Astrocyte of the spinal cord (primary cell): Measurements from ENCODE around the gene COL9A1.
"Not testable (repeated sequence)": the region's sequence is repeated elsewhere in the genome, so short reads cannot be mapped to it uniquely, and the experiment has no call there.

Source experiments
- DNase-seq: peaks from one replicate; pipeline ENCODE4 v3.0.0; 2011; ENCODE audit warnings: low read depth, low spot score
- H3K4me3 ChIP-seq: 2 replicates; pipeline ENCODE4 v1.5.1; 2011; ENCODE audit warnings: low read depth, mild to moderate bottlenecking, low read length, moderate library complexity
- CTCF ChIP-seq: IDR thresholded peaks from 2 replicates; pipeline ENCODE4 v1.5.1; 2012; ENCODE audit warnings: low read depth, mild to moderate bottlenecking, low read length, inconsistent platforms
- in situ Hi-C: cut with HindIII; loops from 2 replicates; pipeline ENCODE4 v1.10.0; 2017; ENCODE audit warnings: low sequenced_read_pairs

The COL9A1 gene

GRCh38 chr6:70310063-70310694 is 7.3 kb upstream of the COL9A1 start:
- in situ Hi-C loops, result no loop called here
- no peak overlapping the region for H3K4me3 ChIP-seq
- TF ChIP-seq CTCF, result peak; percentile 67
- peak; percentile 59 for DNase-seq

- in situ Hi-C loops, result no loop called here
- DNase-seq, result no peak
- TF ChIP-seq CTCF, result no peak
- H3K4me3 ChIP-seq, result no peak overlapping the region
Observed at GRCh38 chr6:70309243-70309642, 6.4 kb upstream of the COL9A1 start.

- in situ Hi-C loops, H3K4me3 ChIP-seq, DNase-seq: not testable (repeated sequence)
Observed at GRCh38 chr6:70308142-70308541, 5.3 kb upstream of the COL9A1 start.

GRCh38 chr6:70307008-70307407 is 4.1 kb upstream of the COL9A1 start:
- no peak for TF ChIP-seq CTCF
- DNase-seq, result no peak
- in situ Hi-C loops, result no loop called here
- H3K4me3 ChIP-seq, result no peak overlapping the region

- TF ChIP-seq CTCF, result no peak
- DNase-seq, result no peak
- in situ Hi-C loops, result no loop called here
Observed at GRCh38 chr6:70304616-70305015, 1.7 kb upstream of the COL9A1 start.

GRCh38 chr6:70299456-70299855 is 3.4 kb downstream of the COL9A1 start:
- in situ Hi-C loops, result no loop called here
- no peak for TF ChIP-seq CTCF
- peak; percentile 14 for DNase-seq
- no peak overlapping the region for H3K4me3 ChIP-seq

More at GRCh38 chr6:70304616-70305015, 1.7 kb upstream of the COL9A1 start:
- H3K4me3 ChIP-seq, result no peak overlapping the region

GRCh38 chr6:70298068-70298467 is 4.8 kb downstream of the COL9A1 start:
- H3K4me3 ChIP-seq, result no peak overlapping the region
- no peak for TF ChIP-seq CTCF
- in situ Hi-C loops, result no loop called here
- no peak for DNase-seq
